ENCODE results near the gene TRIM72.
"Not testable (repeated sequence)": the region's sequence is repeated elsewhere in the genome, so short reads cannot be mapped to it uniquely, and the experiment has no call there.

Gene TRIM72

GRCh38 chr16:31256466-31256865 is 42.5 kb downstream of the TRIM72 start:
- WGBS (ENCODE audit: insufficient coverage, insufficient read length) = no CpG with 5 or more reads among the region's 8 CpGs
- peaks cover 1% of the 10 kb centered on the region; the same call in 1 of the 2 replicates for H3K4me1 ChIP-seq (ENCODE audit: control insufficient read depth, insufficient read depth, low read length)

GRCh38 chr16:31258366-31258765 is 44.4 kb downstream of the TRIM72 start:
- DNase-seq (ENCODE audit: low read depth, low spot score) = no peak
- H3K4me1 ChIP-seq (ENCODE audit: control insufficient read depth, insufficient read depth, low read length) = no peaks in the 10 kb centered on the region
- no peaks in the 10 kb centered on the region for H3K9me3 ChIP-seq (ENCODE audit: control insufficient read depth, insufficient read depth, low read length)
- no peak overlapping the region for H3K27ac ChIP-seq (ENCODE audit: low read length)
- no CpG with 5 or more reads among the region's 4 CpGs for WGBS (ENCODE audit: insufficient coverage, insufficient read length)
- no peak overlapping the region for H3K4me3 ChIP-seq (ENCODE audit: low read length)
- no peaks in the 10 kb centered on the region; the same call in 1 of the 2 replicates for H3K36me3 ChIP-seq (ENCODE audit: control insufficient read depth, insufficient read depth, low read length)
- no peaks in the 10 kb centered on the region for H3K27me3 ChIP-seq (ENCODE audit: control insufficient read depth, insufficient read depth, low read length)

More at GRCh38 chr16:31256466-31256865, 42.5 kb downstream of the TRIM72 start:
- no peak overlapping the region for H3K27ac ChIP-seq (ENCODE audit: low read length)
- H3K36me3 ChIP-seq (ENCODE audit: control insufficient read depth, insufficient read depth, low read length) = no peaks in the 10 kb centered on the region; the same call in 1 of the 2 replicates
- no peak for DNase-seq (ENCODE audit: low read depth, low spot score)
- no peaks in the 10 kb centered on the region for H3K9me3 ChIP-seq (ENCODE audit: control insufficient read depth, insufficient read depth, low read length)
- no peak overlapping the region for H3K4me3 ChIP-seq (ENCODE audit: low read length)
- H3K27me3 ChIP-seq (ENCODE audit: control insufficient read depth, insufficient read depth, low read length) = no peaks in the 10 kb centered on the region

GRCh38 chr16:31260136-31260931 is 46.4 kb downstream of the TRIM72 start:
- DNase-seq (ENCODE audit: low read depth, low spot score) = no peak
- Histone ChIP-seq H3K4me3 (ENCODE audit: low read length) (no peak overlapping the region), H3K4me1 (ENCODE audit: control insufficient read depth, insufficient read depth, low read length) (no peaks in the 10 kb centered on the region; the same call in 1 of the 2 replicates), H3K36me3 (ENCODE audit: control insufficient read depth, insufficient read depth, low read length) (no peaks in the 10 kb centered on the region), H3K27me3 (ENCODE audit: control insufficient read depth, insufficient read depth, low read length) (no peaks in the 10 kb centered on the region), H3K9me3 (ENCODE audit: control insufficient read depth, insufficient read depth, low read length) (no peaks in the 10 kb centered on the region), H3K27ac (ENCODE audit: low read length) (no peak overlapping the region)
- WGBS (ENCODE audit: insufficient coverage, insufficient read length) = no CpG with 5 or more reads among the region's 14 CpGs

GRCh38 chr16:31262084-31262483 is 48.2 kb downstream of the TRIM72 start:
- Histone ChIP-seq H3K27me3 (ENCODE audit: control insufficient read depth, insufficient read depth, low read length) (no peaks in the 10 kb centered on the region), H3K4me1 (ENCODE audit: control insufficient read depth, insufficient read depth, low read length) (no peaks in the 10 kb centered on the region; the same call in 1 of the 2 replicates), H3K9me3 (ENCODE audit: control insufficient read depth, insufficient read depth, low read length) (no peaks in the 10 kb centered on the region), H3K27ac (ENCODE audit: low read length) (no peak overlapping the region), H3K36me3 (ENCODE audit: control insufficient read depth, insufficient read depth, low read length) (no peaks in the 10 kb centered on the region), H3K4me3 (ENCODE audit: low read length) (no peak overlapping the region)
- whole genome bisulfite sequencing (ENCODE audit: insufficient coverage, insufficient read length) = no CpG with 5 or more reads among the region's 3 CpGs
- DNase-seq (ENCODE audit: low read depth, low spot score) = no peak

- Histone ChIP-seq H3K36me3 (ENCODE audit: control insufficient read depth, insufficient read depth, low read length) (no peaks in the 10 kb centered on the region), H3K27me3 (ENCODE audit: control insufficient read depth, insufficient read depth, low read length) (no peaks in the 10 kb centered on the region), H3K4me1 (ENCODE audit: control insufficient read depth, insufficient read depth, low read length) (no peaks in the 10 kb centered on the region; the same call in 1 of the 2 replicates), H3K27ac (ENCODE audit: low read length) (no peak overlapping the region), H3K4me3 (ENCODE audit: low read length) (no peak overlapping the region), H3K9me3 (ENCODE audit: control insufficient read depth, insufficient read depth, low read length) (no peaks in the 10 kb centered on the region)
- no peak for DNase-seq (ENCODE audit: low read depth, low spot score)
- WGBS (ENCODE audit: insufficient coverage, insufficient read length) = no CpG with 5 or more reads among the region's 20 CpGs
These were observed 51.7 kb downstream of the TRIM72 start for GRCh38 chr16:31265329-31266245.

GRCh38 chr16:31267332-31268032 is 53.6 kb downstream of the TRIM72 start:
- Histone ChIP-seq H3K4me3 (ENCODE audit: low read length) (no peak overlapping the region), H3K4me1 (ENCODE audit: control insufficient read depth, insufficient read depth, low read length) (no peaks in the 10 kb centered on the region; the same call in 1 of the 2 replicates), H3K27ac (ENCODE audit: low read length) (no peak overlapping the region), H3K36me3 (ENCODE audit: control insufficient read depth, insufficient read depth, low read length) (no peaks in the 10 kb centered on the region), H3K27me3 (ENCODE audit: control insufficient read depth, insufficient read depth, low read length) (no peaks in the 10 kb centered on the region), H3K9me3 (ENCODE audit: control insufficient read depth, insufficient read depth, low read length) (no peaks in the 10 kb centered on the region)
- no peak for DNase-seq (ENCODE audit: low read depth, low spot score)
- no CpG with 5 or more reads among the region's 8 CpGs for WGBS (ENCODE audit: insufficient coverage, insufficient read length)

- Histone ChIP-seq H3K4me1 (ENCODE audit: control insufficient read depth, insufficient read depth, low read length) (no peaks in the 10 kb centered on the region; the same call in 1 of the 2 replicates), H3K27ac (ENCODE audit: low read length) (no peak overlapping the region), H3K36me3 (ENCODE audit: control insufficient read depth, insufficient read depth, low read length) (no peaks in the 10 kb centered on the region), H3K4me3 (ENCODE audit: low read length) (no peak overlapping the region), H3K9me3 (ENCODE audit: control insufficient read depth, insufficient read depth, low read length) (no peaks in the 10 kb centered on the region), H3K27me3 (ENCODE audit: control insufficient read depth, insufficient read depth, low read length) (no peaks in the 10 kb centered on the region)
- DNase-seq (ENCODE audit: low read depth, low spot score) = no peak
- no CpG with 5 or more reads among the region's 3 CpGs for WGBS (ENCODE audit: insufficient coverage, insufficient read length)
These were observed 54.1 kb downstream of the TRIM72 start for GRCh38 chr16:31268033-31268365.

- Histone ChIP-seq H3K4me1 (ENCODE audit: control insufficient read depth, insufficient read depth, low read length) (no peaks in the 10 kb centered on the region; the same call in 1 of the 2 replicates), H3K27ac (ENCODE audit: low read length) (no peak overlapping the region), H3K27me3 (ENCODE audit: control insufficient read depth, insufficient read depth, low read length) (no peaks in the 10 kb centered on the region), H3K9me3 (ENCODE audit: control insufficient read depth, insufficient read depth, low read length) (no peaks in the 10 kb centered on the region), H3K36me3 (ENCODE audit: control insufficient read depth, insufficient read depth, low read length) (no peaks in the 10 kb centered on the region), H3K4me3 (ENCODE audit: low read length) (no peak overlapping the region)
- DNase-seq (ENCODE audit: low read depth, low spot score) = no peak
- no CpG with 5 or more reads among the region's 10 CpGs for WGBS (ENCODE audit: insufficient coverage, insufficient read length)
These were observed 55.0 kb downstream of the TRIM72 start for GRCh38 chr16:31268891-31269290.

GRCh38 chr16:31269541-31269940 is 55.6 kb downstream of the TRIM72 start:
- Histone ChIP-seq H3K4me1 (ENCODE audit: control insufficient read depth, insufficient read depth, low read length) (no peaks in the 10 kb centered on the region; the same call in 1 of the 2 replicates), H3K9me3 (ENCODE audit: control insufficient read depth, insufficient read depth, low read length) (no peaks in the 10 kb centered on the region), H3K4me3 (ENCODE audit: low read length) (no peak overlapping the region), H3K36me3 (ENCODE audit: control insufficient read depth, insufficient read depth, low read length) (no peaks in the 10 kb centered on the region), H3K27me3 (ENCODE audit: control insufficient read depth, insufficient read depth, low read length) (no peaks in the 10 kb centered on the region), H3K27ac (ENCODE audit: low read length) (no peak overlapping the region)
- no peak for DNase-seq (ENCODE audit: low read depth, low spot score)
- no CpG with 5 or more reads among the region's 2 CpGs for WGBS (ENCODE audit: insufficient coverage, insufficient read length)

- H3K4me3 ChIP-seq (ENCODE audit: low read length); DNase-seq (ENCODE audit: low read depth, low spot score); H3K9me3 ChIP-seq (ENCODE audit: control insufficient read depth, insufficient read depth, low read length); H3K36me3 ChIP-seq (ENCODE audit: control insufficient read depth, insufficient read depth, low read length); H3K4me1 ChIP-seq (ENCODE audit: control insufficient read depth, insufficient read depth, low read length); H3K27me3 ChIP-seq (ENCODE audit: control insufficient read depth, insufficient read depth, low read length); H3K27ac ChIP-seq (ENCODE audit: low read length): not testable (repeated sequence)
- WGBS (ENCODE audit: insufficient coverage, insufficient read length) = no CpG with 5 or more reads among the region's 3 CpGs
These were observed 56.1 kb downstream of the TRIM72 start for GRCh38 chr16:31269973-31270372.

All from iPS DF 6.9 (cell line).